A549 (cell line): Measurements from ENCODE around the gene ZNF467. TPM values are rescaled to one million over a fixed set of nuclear protein-coding genes. Genes with fewer than 3 reads are reported as not detected.

Source experiments
- ATAC-seq, 2 experiments: fragments of 200-7000 bp in 1 of 2; fragments of >200 bp in 1 of 2; cut with Nextera tagmentation in 1 of 2; cut with Tn5 transposase in 1 of 2; 3 replicates each; pipeline versions ENCODE4 v1.8.0 to v1.9.1; 2018 to 2020; ENCODE audit warnings: mild to moderate bottlenecking in 1 of 2, moderate library complexity in 1 of 2
- CTCF ChIA-PET: fragments of 300-600 bp; sonication (Branson Sonifier 250); formaldehyde crosslinking; extraction: SDS; loops from one replicate; lab custom pipeline; 2021; ENCODE audit warnings: antibody characterized with exemption, inconsistent platforms; lab: Yijun Ruan, JAX
- POLR2A ChIA-PET: fragments of 350-600 bp; formaldehyde crosslinking; extraction: SDS; loops from one replicate; lab custom pipeline; 2021; ENCODE audit warnings: antibody characterized with exemption, inconsistent platforms; lab: Yijun Ruan, JAX
- DNase-seq, 2 experiments: peaks; one replicate each; pipeline versions ENCODE4 v3.0.0 to v3.0.0-alpha.2; 2011 to 2016; ENCODE audit warnings: low read depth in 1 of 2, low spot score in 1 of 2
- FAIRE-seq: peaks from 2 replicates; lab custom pipeline; 2011; peaks lifted over from hg19 to GRCh38; lab: Jason Lieb, UNC
- H3K27ac ChIP-seq, 2 experiments: fragments of >200 bp; sonication (Bioruptor Twin); formaldehyde crosslinking; 3 replicates each; pipeline ENCODE4 v1.5.1; 2016 to 2017
- H3K4me1 ChIP-seq: fragments of >200 bp; sonication (Bioruptor Twin); formaldehyde crosslinking; 3 replicates; pipeline ENCODE4 v1.6.1; 2016
- H3K4me2 ChIP-seq: fragments of >200 bp; sonication (Bioruptor Twin); formaldehyde crosslinking; 3 replicates; pipeline ENCODE4 v1.6.1; 2016
- H3K4me3 ChIP-seq: fragments of >200 bp; sonication (Bioruptor Twin); formaldehyde crosslinking; 3 replicates; pipeline ENCODE4 v1.5.1; 2016
- H3K9me3 ChIP-seq: fragments of >200 bp; sonication (Bioruptor Twin); formaldehyde crosslinking; 3 replicates; pipeline ENCODE4 v1.6.1; 2016
- BCL3 ChIP-seq: fragments of >200 bp; sonication (Bioruptor Twin); formaldehyde crosslinking; IDR thresholded peaks from 3 replicates; pipeline ENCODE4 v1.6.1; 2016
- CHD2 ChIP-seq: fragments of 150-350 bp; IDR thresholded peaks from 2 replicates; pipeline ENCODE4 v1.6.1; 2014; ENCODE audit warnings: low read length; ENCODE audit not compliant: partially characterized antibody
- CTCF ChIP-seq: fragments of >200 bp; sonication (Bioruptor Twin); formaldehyde crosslinking; IDR thresholded peaks from 3 replicates; pipeline ENCODE4 v1.5.1; 2016
- E2F6 ChIP-seq: IDR thresholded peaks from 2 replicates; pipeline ENCODE4 v1.6.1; 2012; ENCODE audit warnings: low read depth, borderline replicate concordance
- ESRRA ChIP-seq: fragments of 150-350 bp; IDR thresholded peaks from 2 replicates; pipeline ENCODE4 v1.6.1; 2014; ENCODE audit warnings: mild to moderate bottlenecking, low read length, borderline replicate concordance
- HDAC2 ChIP-seq: fragments of 200-600 bp; sonication (generic); IDR thresholded peaks from 2 replicates; pipeline ENCODE4 v1.6.1; 2016
- HEYL ChIP-seq: fragments of 250-450 bp; sonication (Bioruptor Pico); IDR thresholded peaks from 2 replicates; pipeline ENCODE4 v1.8.0; 2021; ENCODE audit warnings: mild to moderate bottlenecking, moderate library complexity
- HOXB13 ChIP-seq: fragments of 250-450 bp; sonication (Bioruptor Pico); IDR thresholded peaks from 2 replicates; pipeline ENCODE4 v1.5.0; 2020; ENCODE audit warnings: low read depth, mild to moderate bottlenecking, moderate library complexity
- JUNB ChIP-seq: fragments of >200 bp; sonication (Bioruptor Twin); formaldehyde crosslinking; IDR thresholded peaks from 2 replicates; pipeline ENCODE4 v1.6.1; 2016
- MAFK ChIP-seq: fragments of 450-650 bp; IDR thresholded peaks from 2 replicates; pipeline ENCODE4 v1.6.1; 2014; ENCODE audit not compliant: partially characterized antibody
- MYC ChIP-seq: IDR thresholded peaks from 2 replicates; pipeline ENCODE4 v1.6.1; 2012; ENCODE audit warnings: mild to moderate bottlenecking, inconsistent platforms, low read length, improper control_type of control experiment, borderline replicate concordance
- NPAS2 ChIP-seq: fragments of 250-450 bp; sonication (Bioruptor Pico); IDR thresholded peaks from 2 replicates; pipeline ENCODE4 v1.8.0; 2022; ENCODE audit warnings: mild to moderate bottlenecking, moderate library complexity, borderline replicate concordance
- PBX3 ChIP-seq: IDR thresholded peaks from 2 replicates; pipeline ENCODE4 v1.6.1; 2012
- POLR2A ChIP-seq: IDR thresholded peaks from 2 replicates; pipeline ENCODE4 v1.6.1; 2012; ENCODE audit warnings: mild to moderate bottlenecking, low read length
- RAD21 ChIP-seq, 2 experiments: fragments of >200 bp in 1 of 2; sonication (Bioruptor Twin) in 1 of 2; formaldehyde crosslinking in 1 of 2; IDR thresholded peaks in 1 of 2; conservative IDR thresholded peaks in 1 of 2; 2 replicates in 1 of 2; 3 replicates in 1 of 2; pipeline ENCODE4 v1.6.1; 2012 to 2018; ENCODE audit warnings: inconsistent platforms in 1 of 2
- RARB ChIP-seq: fragments of 250-450 bp; sonication (Bioruptor Pico); IDR thresholded peaks from 2 replicates; pipeline ENCODE4 v1.8.0; 2021; ENCODE audit warnings: mild to moderate bottlenecking, moderate library complexity
- RCOR1 ChIP-seq: fragments of 150-350 bp; IDR thresholded peaks from 2 replicates; pipeline ENCODE4 v1.6.1; 2014; ENCODE audit warnings: antibody characterized with exemption, low read length, low read depth
- REST ChIP-seq: fragments of 200-600 bp; sonication (generic); IDR thresholded peaks from 2 replicates; pipeline ENCODE4 v1.6.1; 2016; ENCODE audit warnings: antibody characterized with exemption, mild to moderate bottlenecking, moderate library complexity
- RFX5 ChIP-seq: fragments of 450-650 bp; IDR thresholded peaks from 2 replicates; pipeline ENCODE4 v1.7.1; 2014; ENCODE audit warnings: antibody characterized with exemption, mild to moderate bottlenecking, moderate library complexity
- SMC3 ChIP-seq: fragments of >200 bp; sonication (Bioruptor Twin); formaldehyde crosslinking; IDR thresholded peaks from 3 replicates; pipeline ENCODE4 v1.6.1; 2018; ENCODE audit warnings: inconsistent platforms
- SREBF2 ChIP-seq: fragments of 450-650 bp; IDR thresholded peaks from 2 replicates; pipeline ENCODE4 v1.6.1; 2014; ENCODE audit warnings: mild to moderate bottlenecking, moderate library complexity
- USF2 ChIP-seq: fragments of 450-650 bp; IDR thresholded peaks from 2 replicates; pipeline ENCODE4 v1.6.1; 2014; ENCODE audit warnings: antibody characterized with exemption
- ZSCAN20 ChIP-seq: fragments of 250-450 bp; sonication (Bioruptor Pico); IDR thresholded peaks from 2 replicates; pipeline ENCODE4 v1.8.0; 2022; ENCODE audit warnings: mild to moderate bottlenecking, moderate library complexity
- WGBS: methylation state at CpG from one replicate; pipeline ENCODE4 v1.1.6; 2017; ENCODE audit errors: missing lambda C conversion rate; 5-methylcytosine and 5-hydroxymethylcytosine counted together
- polyA plus RNA-seq, 4 experiments: library from polyadenylated mRNA; depleted of rRNA in 3 of 4; stranded (reverse); fragments of >200 nt; fragmentation: RNase III in 1 of 4; extraction: RNeasy Plus Mini Kit Qiagen cat#74134 plus additional on column Dnase treatment in 1 of 4; gene quantifications; 2 replicates in 3 of 4; 3 replicates in 1 of 4; pipeline ENCODE4 v1.2.3, GENCODE V29; 2011 to 2017
- TF ChIP-seq, protein P1 (sequence below): IDR thresholded peaks from 2 replicates; pipeline ENCODE4 v1.6.1; 2012

Gene ZNF467
- polyA plus RNA-seq, 2 of the 4 experiments (the other 2 are of a cell fraction): 3.1 to 3.3 TPM

DNA sequence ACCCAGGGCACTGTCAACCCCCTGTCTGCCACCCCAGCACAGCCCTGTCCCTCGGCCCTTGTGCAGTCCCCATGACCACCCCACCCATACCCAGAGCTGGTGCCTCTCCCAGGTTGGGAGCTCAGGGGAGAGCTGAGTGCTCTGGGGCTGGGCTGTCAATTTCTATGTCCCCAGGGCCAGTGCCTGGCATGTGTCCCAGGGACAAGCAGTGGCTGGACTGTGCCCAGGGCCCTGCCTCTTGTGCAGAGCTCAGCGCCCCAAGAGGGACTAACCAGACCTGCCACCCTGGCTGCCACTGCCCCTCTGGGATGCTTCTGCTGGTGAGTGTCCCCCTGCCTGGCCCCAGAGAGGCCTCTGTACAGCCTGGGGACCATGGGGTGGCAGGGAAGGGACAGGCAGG lies 35.8 kb upstream of the ZNF467 start:
- DNase-seq: no peak
- ChIA-PET POLR2A (no interaction called here), CTCF (interaction anchor here (1.3 to 5.4 kb wide), 3 partner anchors 10 to 20 kb away, joined by 4 to 30 read pairs (median 24); no protein-coding TSS in a partner anchor)
- Histone ChIP-seq H3K4me1 (no peaks in the 10 kb centered on the region), H3K27ac (no peak overlapping the region), H3K4me2 (no peak overlapping the region), H3K9me3 (no peaks in the 10 kb centered on the region), H3K4me3 (no peak overlapping the region)
- no peak for ATAC-seq
- no peak for FAIRE-seq
- TF ChIP-seq HDAC2 (no peak), SREBF2 (no peak), ZSCAN20 (CRISPR knock-in tag) (no peak), RCOR1 (no peak), CTCF (no peak)
- TF ChIP-seq, protein P1, sequence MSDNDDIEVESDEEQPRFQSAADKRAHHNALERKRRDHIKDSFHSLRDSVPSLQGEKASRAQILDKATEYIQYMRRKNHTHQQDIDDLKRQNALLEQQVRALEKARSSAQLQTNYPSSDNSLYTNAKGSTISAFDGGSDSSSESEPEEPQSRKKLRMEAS: no peak
- WGBS: 50% methylated on average over 1 of the region's 2 CpGs

GRCh38 chr7:149808311-149808710 lies 34.9 kb upstream of the ZNF467 start:
- CTCF ChIA-PET: interaction anchor here (1.0 to 5.4 kb wide), 7 partner anchors 9 to 51 kb away, joined by 3 to 30 read pairs (median 12); no protein-coding TSS in a partner anchor
- no peaks in the 10 kb centered on the region for H3K9me3 ChIP-seq
- 78% methylated on average over 4 of the region's 10 CpGs for WGBS
- H3K27ac ChIP-seq: no peak overlapping the region
- ATAC-seq: no peak
- H3K4me3 ChIP-seq: no peak overlapping the region
- H3K4me1 ChIP-seq: no peaks in the 10 kb centered on the region
- FAIRE-seq: no peak
- DNase-seq: no peak
- TF ChIP-seq USF2: no peak
- TF ChIP-seq PBX3: no peak
- no peak for TF ChIP-seq HOXB13 (CRISPR knock-in tag)
- TF ChIP-seq CHD2: no peak
- no peak for TF ChIP-seq HEYL (CRISPR knock-in tag)
- TF ChIP-seq BCL3: no peak
- TF ChIP-seq E2F6: no peak
- TF ChIP-seq POLR2A: no peak
- TF ChIP-seq JUNB: no peak
- no peak for TF ChIP-seq MAFK
- TF ChIP-seq, all 56 proteins: peak for 0
- POLR2A ChIA-PET: no interaction called here
- H3K4me2 ChIP-seq: no peak overlapping the region

- Histone ChIP-seq H3K27ac (no peak overlapping the region), H3K4me3 (no peak overlapping the region), H3K4me1 (no peaks in the 10 kb centered on the region), H3K9me3 (no peaks in the 10 kb centered on the region), H3K4me2 (no peak overlapping the region)
- WGBS: 28% methylated on average over 11 of the region's 16 CpGs
- FAIRE-seq (no peak), ATAC-seq (no peak), DNase-seq (no peak)
- POLR2A ChIA-PET: no interaction called here
- CTCF ChIA-PET: interaction anchor here (0.7 to 5.4 kb wide), 27 partner anchors 9 to 470 kb away, joined by 3 to 30 read pairs (median 4); partner anchors contain the start of genes ZNF467 and ZNF862
- no peak for TF ChIP-seq REST
- TF ChIP-seq RAD21 (conservative IDR thresholded peaks at IDR 0.05 in 1 of 2, IDR thresholded peaks at IDR 0.05 in 1 of 2): no peak
- TF ChIP-seq SREBF2: no peak
- TF ChIP-seq NPAS2 (CRISPR knock-in tag): no peak
- no peak for TF ChIP-seq MYC
- TF ChIP-seq SMC3: no peak
- no peak for TF ChIP-seq BCL3
- no peak for TF ChIP-seq RFX5
- TF ChIP-seq RARB (CRISPR knock-in tag): no peak
- no peak for TF ChIP-seq ESRRA
These were observed 33.3 kb upstream of the ZNF467 start for GRCh38 chr7:149806726-149807125.
